HepG2 (cell line): ENCODE data around the gene LOXL4. TPM values are rescaled to one million over a fixed set of nuclear protein-coding genes. Genes with fewer than 3 reads are reported as not detected.

Source experiments
- CBX1 ChIP-seq: IDR thresholded peaks from one replicate; pipeline ENCODE4 v1.6.1; 2016; ENCODE audit warnings: antibody characterized with exemption, low read depth
- CCDC6 ChIP-seq: sonication (generic); formaldehyde crosslinking; IDR thresholded peaks from 2 replicates; pipeline ENCODE4 v1.8.1; 2022; ENCODE audit warnings: mild to moderate bottlenecking, missing genetic modification reagents, moderate library complexity
- GABPB1 ChIP-seq: IDR thresholded peaks from 2 replicates; pipeline ENCODE4 v1.6.1; 2016; ENCODE audit warnings: mild to moderate bottlenecking, missing genetic modification reagents, moderate library complexity, missing compliant biosample characterization
- HINFP ChIP-seq: sonication (generic); formaldehyde crosslinking; IDR thresholded peaks from 2 replicates; pipeline ENCODE4 v1.4.0; 2020; ENCODE audit warnings: low read depth, mild to moderate bottlenecking, missing genetic modification reagents
- HNF1B ChIP-seq: sonication (generic); formaldehyde crosslinking; IDR thresholded peaks from 2 replicates; pipeline ENCODE4 v1.5.1; 2020; ENCODE audit warnings: mild to moderate bottlenecking, moderate library complexity, missing genetic modification reagents
- MIER3 ChIP-seq: IDR thresholded peaks from 2 replicates; pipeline ENCODE4 v1.6.1; 2016; ENCODE audit warnings: missing compliant biosample characterization, borderline replicate concordance
- NFKB2 ChIP-seq: sonication (generic); formaldehyde crosslinking; IDR thresholded peaks from 2 replicates; pipeline ENCODE4 v1.4.0; 2020; ENCODE audit warnings: missing genetic modification reagents, borderline replicate concordance
- NR2C2 ChIP-seq: sonication (generic); formaldehyde crosslinking; IDR thresholded peaks from 2 replicates; pipeline ENCODE4 v1.4.0; 2020; ENCODE audit warnings: missing genetic modification reagents, mild to moderate bottlenecking, moderate library complexity, borderline replicate concordance
- POGZ ChIP-seq: sonication (generic); formaldehyde crosslinking; IDR thresholded peaks from 2 replicates; pipeline ENCODE4 v1.4.0; 2020; ENCODE audit warnings: mild to moderate bottlenecking, missing genetic modification reagents
- POLR2G ChIP-seq: fragments of 200-400 bp; formaldehyde crosslinking; IDR thresholded peaks from 2 replicates; pipeline ENCODE4 v1.6.1; 2018; ENCODE audit warnings: mild to moderate bottlenecking, low read depth, low read length, moderate library complexity
- RNF2 ChIP-seq: fragments of 450-650 bp; conservative IDR thresholded peaks from 2 replicates; pipeline ENCODE4 v1.6.1; 2016; ENCODE audit warnings: low read depth
- SNAI1 ChIP-seq: sonication (generic); formaldehyde crosslinking; IDR thresholded peaks from 2 replicates; pipeline ENCODE4 v1.5.0; 2020; ENCODE audit warnings: mild to moderate bottlenecking, missing genetic modification reagents, borderline replicate concordance
- SNRNP70 ChIP-seq: fragments of 200-400 bp; formaldehyde crosslinking; IDR thresholded peaks from 2 replicates; pipeline ENCODE4 v1.6.1; 2017; ENCODE audit warnings: mild to moderate bottlenecking, low read depth, low read length, moderate library complexity
- SOX5 ChIP-seq: IDR thresholded peaks from 2 replicates; pipeline ENCODE4 v1.6.1; 2016; ENCODE audit warnings: borderline replicate concordance
- TGIF2 ChIP-seq: IDR thresholded peaks from 2 replicates; pipeline ENCODE4 v1.6.1; 2016; ENCODE audit warnings: control low read depth, missing compliant biosample characterization
- UBTF ChIP-seq: sonication (generic); formaldehyde crosslinking; IDR thresholded peaks from 2 replicates; pipeline ENCODE4 v1.4.0; 2020; ENCODE audit warnings: mild to moderate bottlenecking, missing genetic modification reagents
- ZFX ChIP-seq: sonication (generic); formaldehyde crosslinking; IDR thresholded peaks from 2 replicates; pipeline ENCODE4 v1.4.0; 2020; ENCODE audit warnings: mild to moderate bottlenecking, low read depth, missing genetic modification reagents, moderate library complexity
- ZGPAT ChIP-seq: IDR thresholded peaks from 2 replicates; pipeline ENCODE4 v1.6.1; 2016; ENCODE audit warnings: mild to moderate bottlenecking
- ZNF160 ChIP-seq: sonication (generic); formaldehyde crosslinking; IDR thresholded peaks from 2 replicates; pipeline ENCODE4 v1.8.0; 2022; ENCODE audit warnings: mild to moderate bottlenecking, inconsistent platforms, missing genetic modification reagents
- ZNF207 ChIP-seq: fragments of 450-650 bp; IDR thresholded peaks from 2 replicates; pipeline ENCODE4 v1.6.1; 2016; ENCODE audit warnings: antibody characterized with exemption, borderline replicate concordance
- ZNF501 ChIP-seq: sonication (generic); formaldehyde crosslinking; IDR thresholded peaks from 2 replicates; pipeline ENCODE4 v1.5.1; 2020; ENCODE audit warnings: mild to moderate bottlenecking, moderate library complexity, missing genetic modification reagents
- ZNF556 ChIP-seq: sonication (generic); formaldehyde crosslinking; IDR thresholded peaks from 2 replicates; pipeline ENCODE4 v1.4.0; 2020; ENCODE audit warnings: mild to moderate bottlenecking, missing genetic modification reagents, borderline replicate concordance
- ZNF678 ChIP-seq: sonication (generic); formaldehyde crosslinking; IDR thresholded peaks from 2 replicates; pipeline ENCODE4 v1.4.0; 2020; ENCODE audit warnings: mild to moderate bottlenecking, missing genetic modification reagents
- polyA plus RNA-seq, 8 experiments: library from polyadenylated mRNA; depleted of rRNA in 3 of 8; stranded (reverse) in 7 of 8; unstranded in 1 of 8; fragments of >200 nt; fragmentation: Illumina TruSeq in 4 of 8; extraction: Trizol in 4 of 8; gene quantifications; 2 replicates each; pipeline versions ENCODE4 v1.2.1 to v1.2.3, GENCODE V29; 2011 to 2016; ENCODE audit warnings: low read depth in 4 of 8, missing spikeins in 1 of 8, mixed read lengths in 1 of 8; ENCODE audit not compliant: insufficient read depth in 1 of 8
- total RNA-seq, 5 experiments: library from RNA; depleted of rRNA; stranded (reverse); fragments of >200 nt; fragmentation: Illumina TruSeq; extraction: Trizol; gene quantifications; 2 replicates each; pipeline ENCODE4 v1.2.3, GENCODE V29; 2016; ENCODE audit warnings: low read depth in 1 of 5

Gene LOXL4
- total and polyA plus RNA-seq, 2 of the 13 experiments (the other 11 are each of a cell fraction or from before 2014, with no cell fraction given): 8.8 to 21.1 TPM

- TF ChIP-seq UBTF (CRISPR knock-in tag) (peak; percentile 41), ZFX (CRISPR knock-in tag) (peak; percentile 87), SNRNP70 (no peak), HNF1B (CRISPR knock-in tag) (peak; percentile 45; the same call in 1 of the 2 replicates), ZNF556 (CRISPR knock-in tag) (0 out of 2 replicates have a peak, but pooled peaks have one; percentile 10), CCDC6 (no peak), TGIF2 (CRISPR knock-in tag) (no peak), SOX5 (CRISPR knock-in tag) (0 out of 2 replicates have a peak, but pooled peaks have one; percentile 8), SNAI1 (CRISPR knock-in tag) (no peak), RNF2 (0 out of 2 replicates have a peak, but pooled peaks have one; percentile 28), CBX1 (peak; percentile 2), HINFP (peak; percentile 44; the same call in 1 of the 2 replicates), ZGPAT (CRISPR knock-in tag) (0 out of 2 replicates have a peak, but pooled peaks have one; percentile 38), ZNF501 (CRISPR knock-in tag) (peak; percentile 30; the same call in 1 of the 2 replicates), POGZ (CRISPR knock-in tag) (no peak), NR2C2 (CRISPR knock-in tag) (peak; percentile 26; the same call in 1 of the 2 replicates), POLR2G (peak; percentile 53), ZNF207 (no peak), NFKB2 (CRISPR knock-in tag) (peak; percentile 18; the same call in 1 of the 2 replicates), ZNF160 (CRISPR knock-in tag) (peak; percentile 82; the same call in 1 of the 2 replicates), MIER3 (0 out of 2 replicates have a peak, but pooled peaks have one; percentile 21), GABPB1 (CRISPR knock-in tag) (peak; percentile 43; the same call in 1 of the 2 replicates), ZNF678 (CRISPR knock-in tag) (0 out of 2 replicates have a peak, but pooled peaks have one; percentile 45)
Measured at GRCh38 chr10:98267894-98268693, at the start of gene LOXL4 (continued).
